HCT116 (cell line): ENCODE results near the gene MAP3K20. TPM values are rescaled to one million over a fixed set of nuclear protein-coding genes. Genes with fewer than 3 reads are reported as not detected.

Experiments
- ATAC-seq: fragments of 200-7000 bp; cut with Tn5 transposase; 2 replicates; pipeline ENCODE4 v1.9.1; 2020; ENCODE audit warnings: mild to moderate bottlenecking, moderate library complexity
- BruUV-seq: library from RNA; stranded (reverse); fragments of 400-500 nt; replicated peaks from 2 replicates; lab custom pipeline; 2021; lab: Mats Ljungman, UMichigan
- CTCF ChIA-PET: fragments of 300-600 bp; sonication (Branson Sonifier 250); formaldehyde crosslinking; loops from one replicate; lab custom pipeline; 2021; ENCODE audit warnings: antibody characterized with exemption; lab: Charles Lee
- POLR2A ChIA-PET: fragments of 300-600, 350-600 bp; sonication (Branson Sonifier 250); formaldehyde crosslinking; loops from one replicate; lab custom pipeline; 2021; ENCODE audit warnings: antibody characterized with exemption; lab: Charles Lee
- RAD21 ChIA-PET, 2 experiments: fragments of 300-600 bp; sonication (Branson Sonifier 250); formaldehyde crosslinking; loops; one replicate each; lab custom pipeline; 2023; ENCODE audit warnings: low total read pairs in 2 of 2; ENCODE audit not compliant: uncharacterized antibody in 2 of 2, unreplicated experiment in 2 of 2, low non-redundant PET in 1 of 2; lab: Charles Lee
- DNase-seq: peaks from one replicate; pipeline ENCODE4 v3.0.0-alpha.2; 2010; ENCODE audit warnings: low read depth, low spot score
- H2AFZ ChIP-seq: fragments of 200-600 bp; shearing (Covaris generic), sonication (generic); 2 replicates; pipeline ENCODE4 v1.6.1; 2017; ENCODE audit warnings: low read depth, mixed run types, mixed read lengths, antibody characterized with exemption, low read length; ENCODE audit not compliant: poor library complexity, severe bottlenecking
- H3K27ac ChIP-seq: 2 replicates; pipeline ENCODE4 v1.5.1; 2012; ENCODE audit warnings: low read depth, low read length
- H3K27me3 ChIP-seq: fragments of 200-600 bp; sonication (generic); 2 replicates; pipeline ENCODE4 v1.6.1; 2016; ENCODE audit warnings: mixed run types, low read length, mixed read lengths; ENCODE audit not compliant: insufficient read depth
- H3K36me3 ChIP-seq, 2 experiments: fragments of 200-500 bp in 1 of 2; fragments of 200-600 bp in 1 of 2; sonication (Bioruptor generic) in 1 of 2; sonication (generic) in 1 of 2; 2 replicates each; pipeline versions ENCODE4 v1.5.1 to v1.6.1; 2014 to 2016; ENCODE audit warnings: low read length in 2 of 2, inconsistent platforms in 1 of 2, mixed read lengths in 1 of 2, mixed run types in 1 of 2; ENCODE audit not compliant: insufficient read depth in 2 of 2, control insufficient read depth in 1 of 2
- H3K4me1 ChIP-seq, 2 experiments: fragments of 200-600 bp in 1 of 2; sonication (generic) in 1 of 2; 2 replicates each; pipeline versions ENCODE4 v1.5.1 to v1.6.1; 2012 to 2017; ENCODE audit warnings: low read length in 2 of 2, inconsistent platforms in 1 of 2, mild to moderate bottlenecking in 1 of 2, mixed read lengths in 1 of 2, mixed run types in 1 of 2, moderate library complexity in 1 of 2; ENCODE audit not compliant: insufficient read depth in 2 of 2, control insufficient read depth in 1 of 2
- H3K4me2 ChIP-seq: fragments of 200-600 bp; sonication (generic); 2 replicates; pipeline ENCODE4 v1.6.1; 2017; ENCODE audit warnings: mixed run types, low read length, mixed read lengths
- H3K4me3 ChIP-seq, 2 experiments: fragments of 200-600 bp in 1 of 2; sonication (generic) in 1 of 2; replicated peaks in 1 of 2; 2 replicates each; pipeline ENCODE4 v1.5.1; 2011 to 2016; ENCODE audit warnings: low read length in 2 of 2, control low read depth in 1 of 2, low read depth in 1 of 2, mild to moderate bottlenecking in 1 of 2, mixed read lengths in 1 of 2, mixed run types in 1 of 2
- H3K79me2 ChIP-seq: fragments of 200-600 bp; sonication (generic); 2 replicates; pipeline ENCODE4 v1.6.1; 2017; ENCODE audit warnings: mild to moderate bottlenecking, mixed run types, low read length, moderate library complexity, mixed read lengths; ENCODE audit not compliant: insufficient read depth
- H3K9ac ChIP-seq: fragments of 200-600 bp; sonication (generic); 2 replicates; pipeline ENCODE4 v1.6.1; 2016; ENCODE audit warnings: low read length, mixed read lengths
- H3K9me2 ChIP-seq: fragments of 200-600 bp; sonication (generic), shearing (Covaris generic); 2 replicates; pipeline ENCODE4 v1.6.1; 2017; ENCODE audit warnings: mixed run types, mild to moderate bottlenecking, moderate library complexity; ENCODE audit not compliant: insufficient read depth
- H3K9me3 ChIP-seq, 2 experiments: fragments of 200-500 bp in 1 of 2; fragments of 200-600 bp in 1 of 2; sonication (Bioruptor generic) in 1 of 2; sonication (generic) in 1 of 2; 2 replicates each; pipeline ENCODE4 v1.6.1; 2014 to 2017; ENCODE audit warnings: low read length in 2 of 2, mixed read lengths in 2 of 2, inconsistent platforms in 1 of 2, low read depth in 1 of 2, mild to moderate bottlenecking in 1 of 2, mixed run types in 1 of 2, moderate library complexity in 1 of 2; ENCODE audit not compliant: control insufficient read depth in 1 of 2, insufficient read depth in 1 of 2
- H4K20me1 ChIP-seq: fragments of 200-600 bp; sonication (generic), shearing (Covaris generic); 2 replicates; pipeline ENCODE4 v1.6.1; 2017; ENCODE audit warnings: mixed run types, mild to moderate bottlenecking, moderate library complexity; ENCODE audit not compliant: insufficient read depth
- CEBPB ChIP-seq: IDR thresholded peaks from 2 replicates; pipeline ENCODE4 v1.6.1; 2012; ENCODE audit warnings: low read depth
- EGR1 ChIP-seq: IDR thresholded peaks from 2 replicates; pipeline ENCODE4 v1.6.1; 2012; ENCODE audit warnings: low read depth
- EZH2phosphoT487 ChIP-seq: fragments of 200-600 bp; IDR thresholded peaks from 2 replicates; pipeline ENCODE4 v1.6.1; 2018; ENCODE audit warnings: antibody characterized with exemption, borderline replicate concordance
- FOSL1 ChIP-seq: IDR thresholded peaks from 2 replicates; pipeline ENCODE4 v1.6.1; 2012; ENCODE audit warnings: low read depth
- JUND ChIP-seq: IDR thresholded peaks from 2 replicates; pipeline ENCODE4 v1.6.1; 2012
- POLR2A ChIP-seq: IDR thresholded peaks from 2 replicates; pipeline ENCODE4 v1.7.0; 2011; ENCODE audit warnings: borderline replicate concordance; ENCODE audit not compliant: insufficient read depth, insufficient read length; ENCODE audit errors: extremely low read depth
- POLR2AphosphoS5 ChIP-seq: IDR thresholded peaks from 2 replicates; pipeline ENCODE4 v1.6.1; 2011; ENCODE audit warnings: mild to moderate bottlenecking, low read depth, low read length, moderate library complexity
- RAD21 ChIP-seq: IDR thresholded peaks from 2 replicates; pipeline ENCODE4 v1.6.1; 2012; ENCODE audit warnings: low read depth, mild to moderate bottlenecking
- SP1 ChIP-seq: IDR thresholded peaks from 2 replicates; pipeline ENCODE4 v1.6.1; 2012; ENCODE audit warnings: low read depth
- SRF ChIP-seq: IDR thresholded peaks from 2 replicates; pipeline ENCODE4 v1.6.1; 2012; ENCODE audit warnings: low read depth
- TCF7L2 ChIP-seq: IDR thresholded peaks from 2 replicates; pipeline ENCODE4 v1.7.0; 2011; ENCODE audit warnings: borderline replicate concordance, inconsistent platforms; ENCODE audit not compliant: insufficient read depth, insufficient read length; ENCODE audit errors: extremely low read depth
- YY1 ChIP-seq: IDR thresholded peaks from 2 replicates; pipeline ENCODE4 v1.6.1; 2011; ENCODE audit warnings: low read length, low read depth, moderate library complexity, mild to moderate bottlenecking; ENCODE audit not compliant: insufficient replicate concordance; ENCODE audit errors: extremely low read depth
- ZFX ChIP-seq: fragments of 450-650 bp; IDR thresholded peaks from 2 replicates; pipeline ENCODE4 v1.6.1; 2017
- ZNF274 ChIP-seq: fragments of 200-500 bp; sonication (Bioruptor generic); IDR thresholded peaks from 2 replicates; pipeline ENCODE4 v1.6.1; 2014; ENCODE audit warnings: mild to moderate bottlenecking, low read depth, low read length, inconsistent platforms
- intact Hi-C: fragments of 100-400 bp; cut with micrococcal nuclease; formaldehyde crosslinking; loops from 2 replicates; pipeline ENCODE4 v1.10.0; 2022
- total RNA-seq: library from RNA; stranded (reverse); gene quantifications from one replicate; pipeline ENCODE4 v1.2.1, GENCODE V29; 2021; ENCODE audit not compliant: unreplicated experiment
- TF ChIP-seq, protein P1 (sequence below): IDR thresholded peaks from 2 replicates; pipeline ENCODE4 v1.6.1; 2012
- TF ChIP-seq, protein P2 (sequence below): IDR thresholded peaks from 2 replicates; pipeline ENCODE4 v1.6.1; 2012; ENCODE audit warnings: low read depth
- TF ChIP-seq, protein P3 (sequence below): IDR thresholded peaks from 2 replicates; pipeline ENCODE4 v1.6.1; 2011; ENCODE audit warnings: mild to moderate bottlenecking, low read length, moderate library complexity; ENCODE audit not compliant: insufficient replicate concordance; ENCODE audit errors: extremely low read depth
- TF ChIP-seq, protein P4 (sequence below): IDR thresholded peaks from 2 replicates; pipeline ENCODE4 v1.6.1; 2012

MAP3K20 gene
- total RNA-seq, 1 experiment from 2014 or later = 40.0 TPM

DNA sequence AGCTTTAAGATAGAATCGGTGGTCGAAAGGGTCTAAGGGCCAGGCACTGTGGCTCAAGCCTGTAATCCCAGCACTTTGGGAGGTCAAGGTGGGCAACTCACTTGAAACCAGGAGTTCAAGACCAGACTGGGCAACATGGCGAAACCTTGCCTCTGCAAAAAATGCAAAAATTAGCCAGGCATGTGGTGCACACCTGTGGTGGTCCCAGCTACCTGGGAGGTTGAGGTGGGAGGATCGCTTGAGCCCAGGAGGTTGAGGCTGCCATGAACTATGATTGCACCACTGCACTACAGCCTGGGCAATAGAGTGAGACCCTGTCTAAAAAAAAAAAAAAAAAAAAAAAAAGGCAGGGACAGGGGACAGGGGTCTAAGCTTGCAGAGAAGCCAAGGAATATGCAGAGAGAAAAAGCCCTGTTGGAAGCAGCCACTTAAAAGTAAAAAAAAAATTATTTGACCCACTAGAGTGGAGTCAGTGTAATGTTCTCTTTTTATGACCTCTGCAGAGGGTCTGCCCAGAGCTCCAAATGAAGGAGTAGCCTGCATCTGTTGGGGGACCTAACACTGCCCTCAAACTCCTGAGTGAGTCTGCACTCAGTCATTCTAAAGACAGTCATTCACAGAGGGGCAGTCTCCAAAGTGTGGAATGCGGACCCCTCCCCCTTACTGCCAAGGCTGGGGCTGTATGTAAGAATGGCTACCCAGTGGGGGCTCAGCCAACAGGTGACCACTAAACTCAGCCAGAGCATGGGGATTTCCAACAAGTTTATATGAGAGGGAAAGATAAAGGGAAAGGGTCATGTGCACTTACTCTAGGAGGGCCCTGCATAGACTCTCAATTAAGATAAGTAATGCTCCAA, 160.5 kb downstream of the MAP3K20 start:
- POLR2A ChIA-PET = no interaction called here
- DNase-seq (no peak), ATAC-seq (no peak)
- no peak overlapping the region for H3K4me2 ChIP-seq
- no TSS peak for BruUV-seq
- no peak overlapping the region for H3K4me3 ChIP-seq
- TF ChIP-seq SP1 (no peak), EZH2phosphoT487 (no peak), EGR1 (no peak), JUND (no peak), TCF7L2 (no peak), ZFX (no peak), YY1 (no peak), SRF (no peak), FOSL1 (no peak), ZNF274 (no peak), RAD21 (no peak), POLR2A (no peak), CEBPB (no peak), POLR2AphosphoS5 (no peak)
- TF ChIP-seq, protein P1, sequence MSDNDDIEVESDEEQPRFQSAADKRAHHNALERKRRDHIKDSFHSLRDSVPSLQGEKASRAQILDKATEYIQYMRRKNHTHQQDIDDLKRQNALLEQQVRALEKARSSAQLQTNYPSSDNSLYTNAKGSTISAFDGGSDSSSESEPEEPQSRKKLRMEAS = no peak
- TF ChIP-seq, protein P2, sequence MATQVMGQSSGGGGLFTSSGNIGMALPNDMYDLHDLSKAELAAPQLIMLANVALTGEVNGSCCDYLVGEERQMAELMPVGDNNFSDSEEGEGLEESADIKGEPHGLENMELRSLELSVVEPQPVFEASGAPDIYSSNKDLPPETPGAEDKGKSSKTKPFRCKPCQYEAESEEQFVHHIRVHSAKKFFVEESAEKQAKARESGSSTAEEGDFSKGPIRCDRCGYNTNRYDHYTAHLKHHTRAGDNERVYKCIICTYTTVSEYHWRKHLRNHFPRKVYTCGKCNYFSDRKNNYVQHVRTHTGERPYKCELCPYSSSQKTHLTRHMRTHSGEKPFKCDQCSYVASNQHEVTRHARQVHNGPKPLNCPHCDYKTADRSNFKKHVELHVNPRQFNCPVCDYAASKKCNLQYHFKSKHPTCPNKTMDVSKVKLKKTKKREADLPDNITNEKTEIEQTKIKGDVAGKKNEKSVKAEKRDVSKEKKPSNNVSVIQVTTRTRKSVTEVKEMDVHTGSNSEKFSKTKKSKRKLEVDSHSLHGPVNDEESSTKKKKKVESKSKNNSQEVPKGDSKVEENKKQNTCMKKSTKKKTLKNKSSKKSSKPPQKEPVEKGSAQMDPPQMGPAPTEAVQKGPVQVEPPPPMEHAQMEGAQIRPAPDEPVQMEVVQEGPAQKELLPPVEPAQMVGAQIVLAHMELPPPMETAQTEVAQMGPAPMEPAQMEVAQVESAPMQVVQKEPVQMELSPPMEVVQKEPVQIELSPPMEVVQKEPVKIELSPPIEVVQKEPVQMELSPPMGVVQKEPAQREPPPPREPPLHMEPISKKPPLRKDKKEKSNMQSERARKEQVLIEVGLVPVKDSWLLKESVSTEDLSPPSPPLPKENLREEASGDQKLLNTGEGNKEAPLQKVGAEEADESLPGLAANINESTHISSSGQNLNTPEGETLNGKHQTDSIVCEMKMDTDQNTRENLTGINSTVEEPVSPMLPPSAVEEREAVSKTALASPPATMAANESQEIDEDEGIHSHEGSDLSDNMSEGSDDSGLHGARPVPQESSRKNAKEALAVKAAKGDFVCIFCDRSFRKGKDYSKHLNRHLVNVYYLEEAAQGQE = no peak
- TF ChIP-seq, protein P3, sequence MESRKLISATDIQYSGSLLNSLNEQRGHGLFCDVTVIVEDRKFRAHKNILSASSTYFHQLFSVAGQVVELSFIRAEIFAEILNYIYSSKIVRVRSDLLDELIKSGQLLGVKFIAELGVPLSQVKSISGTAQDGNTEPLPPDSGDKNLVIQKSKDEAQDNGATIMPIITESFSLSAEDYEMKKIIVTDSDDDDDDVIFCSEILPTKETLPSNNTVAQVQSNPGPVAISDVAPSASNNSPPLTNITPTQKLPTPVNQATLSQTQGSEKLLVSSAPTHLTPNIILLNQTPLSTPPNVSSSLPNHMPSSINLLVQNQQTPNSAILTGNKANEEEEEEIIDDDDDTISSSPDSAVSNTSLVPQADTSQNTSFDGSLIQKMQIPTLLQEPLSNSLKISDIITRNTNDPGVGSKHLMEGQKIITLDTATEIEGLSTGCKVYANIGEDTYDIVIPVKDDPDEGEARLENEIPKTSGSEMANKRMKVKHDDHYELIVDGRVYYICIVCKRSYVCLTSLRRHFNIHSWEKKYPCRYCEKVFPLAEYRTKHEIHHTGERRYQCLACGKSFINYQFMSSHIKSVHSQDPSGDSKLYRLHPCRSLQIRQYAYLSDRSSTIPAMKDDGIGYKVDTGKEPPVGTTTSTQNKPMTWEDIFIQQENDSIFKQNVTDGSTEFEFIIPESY = no peak
- TF ChIP-seq, protein P4, sequence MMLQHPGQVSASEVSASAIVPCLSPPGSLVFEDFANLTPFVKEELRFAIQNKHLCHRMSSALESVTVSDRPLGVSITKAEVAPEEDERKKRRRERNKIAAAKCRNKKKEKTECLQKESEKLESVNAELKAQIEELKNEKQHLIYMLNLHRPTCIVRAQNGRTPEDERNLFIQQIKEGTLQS = no peak
- H2AFZ ChIP-seq = no peak overlapping the region
- H3K9me3 ChIP-seq = no peaks in the 10 kb centered on the region
- no peaks in the 10 kb centered on the region for H3K27me3 ChIP-seq
- RAD21 ChIA-PET = no interaction called here
- H3K9ac ChIP-seq = no peak overlapping the region
- CTCF ChIA-PET = no interaction called here
- no peaks in the 10 kb centered on the region for H3K79me2 ChIP-seq
- H3K4me1 ChIP-seq = no peaks in the 10 kb centered on the region
- intact Hi-C loops = no loop called here
- no peaks in the 10 kb centered on the region for H3K36me3 ChIP-seq
- no peaks in the 10 kb centered on the region for H4K20me1 ChIP-seq
- H3K9me2 ChIP-seq = no peaks in the 10 kb centered on the region
- H3K27ac ChIP-seq = no peak overlapping the region
